Activated CD8-positive, alpha-beta T cell treated with anti-CD3 and anti-CD28 coated beads, Interleukin-2, amount 10 ng/mL, durations not matched to agents 7 days and 5 days (primary cell): ENCODE results near the gene AQP7. TPM values are rescaled to one million over a fixed set of nuclear protein-coding genes. Genes with fewer than 3 reads are reported as not detected.
A peak's percentile ranks its signal among the peaks of the same experiment; 100 is the strongest.
"Not testable (repeated sequence)": the region's sequence is repeated elsewhere in the genome, so short reads cannot be mapped to it uniquely, and the experiment has no call there.

ENCODE experiments used
- ATAC-seq: fragments of 150-1000 bp; cut with Tn5 transposase; one replicate; pipeline ENCODE4 v1.10.0; 2021; ENCODE audit warnings: moderate library complexity
- CTCF ChIA-PET: fragments of 350-600 bp; sonication (Branson Sonifier 250); formaldehyde crosslinking; loops from one replicate; lab custom pipeline; 2021; ENCODE audit warnings: antibody characterized with exemption; lab: Charles Lee
- POLR2A ChIA-PET: fragments of 350-600 bp; sonication (Branson Sonifier 250); formaldehyde crosslinking; loops from one replicate; lab custom pipeline; 2021; ENCODE audit warnings: antibody characterized with exemption; lab: Charles Lee
- DNase-seq: peaks from one replicate; pipeline ENCODE4 v3.0.0-alpha.2; 2020
- H3K27ac Mint-ChIP-seq: one replicate; pipeline ENCODE4 v1.8.0; 2021; ENCODE audit warnings: mild to moderate bottlenecking, mixed read lengths
- H3K27me3 Mint-ChIP-seq: one replicate; pipeline ENCODE4 v1.8.0; 2021; ENCODE audit warnings: low read depth, mixed read lengths
- H3K36me3 Mint-ChIP-seq: one replicate; pipeline ENCODE4 v1.8.0; 2021; ENCODE audit warnings: low read depth, mixed read lengths
- H3K4me1 Mint-ChIP-seq: one replicate; pipeline ENCODE4 v1.8.0; 2021; ENCODE audit warnings: low read depth, mixed read lengths
- H3K4me3 Mint-ChIP-seq: one replicate; pipeline ENCODE4 v1.8.0; 2021; ENCODE audit warnings: mild to moderate bottlenecking, mixed read lengths
- H3K9me3 Mint-ChIP-seq: one replicate; pipeline ENCODE4 v1.8.0; 2022; ENCODE audit warnings: mixed read lengths; ENCODE audit not compliant: insufficient read depth
- total RNA-seq, 2 experiments: library from RNA; stranded (reverse); gene quantifications; one replicate each; pipeline ENCODE4 v1.2.3, GENCODE V29; 2021

Gene AQP7
- not detected for total RNA-seq

DNA sequence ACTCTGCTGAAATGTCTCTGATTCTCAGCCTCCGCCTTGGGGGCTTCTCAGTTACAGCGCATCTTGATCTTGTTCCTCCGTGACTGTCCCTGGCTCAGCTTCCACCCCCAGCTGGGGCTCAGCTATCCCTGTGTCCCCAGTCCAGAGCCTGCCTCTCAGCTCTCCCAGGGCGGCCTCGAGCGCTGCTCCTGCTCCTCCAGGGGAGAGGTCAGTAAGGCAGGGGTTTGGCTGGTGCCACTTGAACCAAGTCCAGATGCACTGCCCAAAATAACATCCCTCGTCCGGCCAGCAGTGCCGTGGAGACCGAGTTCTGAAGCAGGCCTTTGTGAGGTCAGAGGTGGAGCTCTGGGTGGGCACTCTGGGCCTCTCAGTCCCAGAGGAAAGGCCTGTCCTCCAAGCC, at the start of gene AQP7:
AQP7 (minus strand) TSS at position 198 of the 400 bp plus-strand sequence. CDS start 1,306 bp downstream, outside the sequence.
- ATAC-seq, H3K27me3 Mint-ChIP-seq, H3K36me3 Mint-ChIP-seq, H3K4me1 Mint-ChIP-seq, H3K4me3 Mint-ChIP-seq, POLR2A ChIA-PET, DNase-seq, H3K9me3 Mint-ChIP-seq: not testable (repeated sequence)
- CTCF ChIA-PET, result interaction anchor here (1.1 to 4.5 kb wide), 6 partner anchors 10 to 63 kb away, joined by 3 to 70 read pairs (median 10); no protein-coding TSS in a partner anchor
- H3K27ac Mint-ChIP-seq, result peak within 1 kb of the TSS; percentile 34

DNA sequence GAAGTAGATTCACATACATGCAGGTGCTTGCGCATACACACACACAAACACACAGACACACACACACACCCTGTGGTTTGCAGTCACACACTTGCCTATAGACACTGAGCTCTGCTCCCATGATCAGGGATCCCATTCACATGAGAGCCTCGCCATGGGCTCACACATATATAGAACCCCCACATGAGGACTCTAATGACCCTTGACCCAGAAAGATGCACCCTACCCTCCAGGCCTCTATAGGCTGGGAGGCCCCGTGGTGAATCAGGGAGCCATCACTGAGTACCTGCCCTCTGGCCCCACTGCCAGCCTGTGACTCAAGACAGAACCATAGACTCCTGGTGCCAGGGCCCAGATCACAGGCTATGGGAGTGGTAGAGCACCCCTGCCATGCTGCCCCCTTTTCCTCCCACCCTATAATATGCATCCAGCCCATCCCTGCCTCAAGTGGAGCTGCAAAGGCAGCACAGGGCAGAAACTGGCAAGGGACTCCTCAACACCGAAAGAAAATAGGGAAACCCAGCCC, 48.3 kb upstream of the AQP7 start:
- DNase-seq (no peak), ATAC-seq (no peak)
- CTCF ChIA-PET, result interaction anchor here (0.6 to 8.9 kb wide), 7 partner anchors 13 to 77 kb away, joined by 3 to 209 read pairs (median 5); no protein-coding TSS in a partner anchor
- H3K4me3 Mint-ChIP-seq, result no peak overlapping the region
- no peaks in the 10 kb centered on the region for H3K9me3 Mint-ChIP-seq
- H3K27me3 Mint-ChIP-seq, result no peaks in the 10 kb centered on the region
- peak overlapping the region; percentile 25 for H3K27ac Mint-ChIP-seq
- no peaks in the 10 kb centered on the region for H3K36me3 Mint-ChIP-seq
- POLR2A ChIA-PET, result no interaction called here
- H3K4me1 Mint-ChIP-seq, result peaks cover 62% of the 10 kb centered on the region

DNA sequence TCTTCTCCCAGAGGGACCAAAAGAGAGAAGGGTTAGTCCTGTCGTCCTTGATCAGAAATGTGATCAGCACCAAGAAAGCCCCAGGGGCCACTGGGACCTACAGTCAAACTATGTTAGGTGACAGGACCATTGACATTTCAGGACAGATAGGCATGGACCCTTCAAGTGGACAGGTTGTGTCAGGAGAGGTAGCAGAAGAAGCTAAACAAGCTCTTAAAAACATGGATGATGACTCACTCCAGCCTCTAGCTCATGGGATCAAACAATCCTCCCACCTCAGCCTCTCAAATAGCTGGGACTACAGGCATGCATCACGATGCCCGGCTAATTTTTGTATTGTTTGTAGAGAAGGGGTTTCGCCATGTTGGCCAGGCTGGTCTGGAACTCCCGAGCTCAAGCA, 47.3 kb upstream of the AQP7 start:
- ChIA-PET CTCF (interaction anchor here (1.0 to 8.9 kb wide), 3 partner anchors 15 to 75 kb away, joined by 3 to 209 read pairs (median 85); no protein-coding TSS in a partner anchor), POLR2A (no interaction called here)
- Mint-ChIP-seq H3K27me3 (no peaks in the 10 kb centered on the region), H3K4me3 (no peak overlapping the region), H3K36me3 (no peaks in the 10 kb centered on the region), H3K27ac (no peak overlapping the region), H3K9me3 (no peaks in the 10 kb centered on the region), H3K4me1 (peaks cover 66% of the 10 kb centered on the region)
- no peak for DNase-seq
- no peak for ATAC-seq

DNA sequence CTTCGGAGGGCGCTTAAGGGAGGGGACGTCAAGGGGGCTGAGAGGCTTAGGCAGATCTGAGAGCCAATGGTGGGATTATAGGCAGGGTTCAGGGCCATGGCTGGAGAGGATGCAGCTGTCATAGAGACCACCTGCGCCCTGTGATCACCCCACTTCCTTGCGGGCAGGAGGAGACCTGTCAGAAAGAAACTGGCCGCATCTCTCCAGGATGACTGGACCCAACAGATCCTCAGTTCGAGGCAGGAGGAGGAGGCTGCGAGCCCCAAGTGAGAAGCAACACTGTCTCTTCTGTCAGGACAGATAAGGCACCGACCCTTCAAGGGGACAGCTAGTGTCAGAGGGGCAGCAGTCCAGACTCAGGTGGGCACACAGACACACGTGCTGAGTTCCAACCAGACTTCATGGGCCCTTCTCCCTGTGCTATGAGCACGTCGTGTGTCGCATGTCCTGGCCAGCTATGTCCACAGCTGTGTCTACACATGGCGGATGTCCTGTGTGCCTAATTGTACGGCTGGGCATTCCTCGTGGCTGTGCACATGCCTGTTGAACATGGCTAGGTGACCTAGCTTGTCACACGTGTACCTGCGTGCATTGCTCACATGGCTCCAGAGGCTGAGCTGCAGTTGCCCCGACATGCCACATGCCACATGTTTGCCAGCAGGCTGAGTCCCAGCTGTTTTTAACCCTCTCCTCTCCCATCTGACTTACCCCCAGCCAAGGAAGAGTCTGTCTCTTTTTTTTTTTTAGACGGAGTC, 45.6 kb upstream of the AQP7 start:
- no peak for ATAC-seq
- Mint-ChIP-seq H3K9me3 (no peaks in the 10 kb centered on the region), H3K4me3 (peak overlapping the region; percentile 89), H3K4me1 (peaks cover 55% of the 10 kb centered on the region), H3K27me3 (no peaks in the 10 kb centered on the region), H3K27ac (peak overlapping the region; percentile 91), H3K36me3 (peaks cover 4% of the 10 kb centered on the region)
- CTCF ChIA-PET, result interaction anchor here (0.8 to 8.9 kb wide), 10 partner anchors 10 to 170 kb away, joined by 3 to 209 read pairs (median 14); partner anchors contain the start of gene NOL6
- no peak for DNase-seq
- POLR2A ChIA-PET, result interaction anchor here (0.6 to 3.7 kb wide), 8 partner anchors 9 to 49 kb away, joined by 3 to 33 read pairs (median 4); partner anchors contain the start of gene NOL6

DNA sequence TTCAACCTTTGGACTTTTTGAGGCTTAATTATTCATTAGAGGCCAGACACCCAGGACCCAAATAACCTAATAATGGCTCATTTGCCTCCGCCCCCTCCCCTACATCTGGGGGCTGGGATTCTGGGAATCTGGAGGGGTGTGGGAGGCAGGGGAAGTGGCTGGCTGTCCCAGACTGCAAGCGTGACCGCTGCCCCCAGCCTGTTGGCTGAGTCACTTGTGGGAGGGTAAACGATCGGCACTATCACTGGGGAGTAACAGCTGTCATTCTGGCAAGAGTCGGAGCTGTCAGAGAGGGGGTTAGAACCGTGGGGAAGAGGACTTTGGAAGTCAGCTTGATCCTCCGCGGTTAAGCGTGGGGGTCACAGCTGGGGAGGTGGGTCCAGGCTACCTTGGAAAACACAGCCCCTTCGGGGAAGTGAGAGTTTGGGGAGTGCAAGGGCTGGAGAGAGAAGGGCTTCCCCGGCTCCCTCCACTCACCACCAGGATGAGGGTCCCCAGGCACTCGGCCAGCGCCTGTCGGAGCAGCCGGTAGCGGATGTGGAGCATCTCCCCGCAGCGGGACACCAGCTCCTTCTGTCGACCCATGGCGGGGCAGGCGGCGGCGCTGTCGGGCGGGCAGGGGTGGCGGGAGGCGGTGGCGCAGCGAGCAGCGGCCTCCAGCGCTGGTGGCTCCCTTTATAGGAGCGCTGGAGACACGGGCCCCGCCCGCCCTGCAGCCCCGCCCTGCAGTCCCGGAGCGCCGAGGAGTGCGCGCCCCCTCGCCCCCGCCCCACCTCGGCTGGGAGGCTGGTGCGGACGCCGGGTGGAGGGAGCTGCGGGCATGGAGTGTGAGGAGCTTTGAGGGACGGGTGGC, 44.8 kb upstream of the AQP7 start, which contains the start of gene AQP3:
AQP3 (minus strand) TSS at position 648 of the 853 bp plus-strand sequence; CDS start at position 585, 63 bp downstream.
- peak within 1 kb of the TSS; percentile 89 for H3K4me3 Mint-ChIP-seq
- no peaks in the 10 kb centered on the region for H3K9me3 Mint-ChIP-seq
- H3K27ac Mint-ChIP-seq, result peak within 1 kb of the TSS; percentile 91
- POLR2A ChIA-PET, result interaction anchor here (0.6 to 3.7 kb wide), 10 partner anchors 10 to 31 kb away, joined by 3 to 33 read pairs (median 4); partner anchors contain the start of gene NOL6
- CTCF ChIA-PET, result interaction anchor here (0.7 to 8.9 kb wide), 16 partner anchors 8 to 169 kb away, joined by 3 to 209 read pairs (median 7); partner anchors contain the start of gene NOL6
- H3K4me1 Mint-ChIP-seq, result peaks cover 51% of the 10 kb centered on the region
- DNase-seq (peak; percentile 80), ATAC-seq (peak; percentile 78)
- peaks cover 7% of the 10 kb centered on the region for H3K36me3 Mint-ChIP-seq
- H3K27me3 Mint-ChIP-seq, result no peaks in the 10 kb centered on the region

DNA sequence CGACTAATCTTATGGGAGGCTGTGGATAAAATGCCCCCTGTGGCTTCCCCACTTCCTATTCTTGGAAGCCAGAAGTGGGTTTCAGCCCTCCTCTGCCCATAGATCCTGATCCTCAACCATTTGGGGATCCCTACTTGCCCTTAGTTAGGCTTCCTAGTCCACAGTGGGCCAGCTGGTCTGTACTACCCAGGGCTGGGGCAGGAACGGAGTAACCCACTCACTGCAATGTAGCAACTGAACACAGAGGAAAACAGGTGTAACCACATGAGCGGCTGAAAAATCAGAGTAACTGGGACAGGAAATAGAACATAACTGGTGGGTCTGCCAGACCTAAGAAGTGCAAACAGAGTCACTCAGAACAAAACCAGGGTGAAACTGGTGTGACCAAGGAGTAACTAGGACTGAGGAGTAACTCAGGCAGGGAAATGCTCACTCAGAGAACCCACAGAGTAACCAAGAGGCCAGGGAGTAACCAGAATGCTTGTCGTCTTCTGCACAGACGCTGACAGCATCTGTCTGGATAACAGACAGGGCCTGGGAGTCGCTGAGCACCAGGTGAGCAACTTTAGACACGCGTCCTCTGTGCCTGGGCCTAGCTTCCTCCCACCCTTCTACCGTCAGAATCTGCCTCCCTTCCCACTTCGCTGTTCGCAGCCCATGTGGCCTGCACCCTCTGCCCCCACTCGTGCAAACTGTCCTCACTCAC, 44.0 kb upstream of the AQP7 start:
- Mint-ChIP-seq H3K9me3 (no peaks in the 10 kb centered on the region), H3K36me3 (peaks cover 9% of the 10 kb centered on the region), H3K4me3 (peak overlapping the region; percentile 89), H3K27ac (peak overlapping the region; percentile 91), H3K4me1 (peaks cover 50% of the 10 kb centered on the region), H3K27me3 (no peaks in the 10 kb centered on the region)
- CTCF ChIA-PET, result interaction anchor here (0.7 to 8.9 kb wide), 13 partner anchors 8 to 160 kb away, joined by 3 to 209 read pairs (median 8); partner anchors contain the start of gene NOL6
- ATAC-seq (peak; percentile 71), DNase-seq (peak; percentile 75)
- POLR2A ChIA-PET, result interaction anchor here (0.9 to 3.7 kb wide), 4 partner anchors 18 to 30 kb away, joined by 3 to 33 read pairs (median 8); partner anchors contain the start of gene NOL6

DNA sequence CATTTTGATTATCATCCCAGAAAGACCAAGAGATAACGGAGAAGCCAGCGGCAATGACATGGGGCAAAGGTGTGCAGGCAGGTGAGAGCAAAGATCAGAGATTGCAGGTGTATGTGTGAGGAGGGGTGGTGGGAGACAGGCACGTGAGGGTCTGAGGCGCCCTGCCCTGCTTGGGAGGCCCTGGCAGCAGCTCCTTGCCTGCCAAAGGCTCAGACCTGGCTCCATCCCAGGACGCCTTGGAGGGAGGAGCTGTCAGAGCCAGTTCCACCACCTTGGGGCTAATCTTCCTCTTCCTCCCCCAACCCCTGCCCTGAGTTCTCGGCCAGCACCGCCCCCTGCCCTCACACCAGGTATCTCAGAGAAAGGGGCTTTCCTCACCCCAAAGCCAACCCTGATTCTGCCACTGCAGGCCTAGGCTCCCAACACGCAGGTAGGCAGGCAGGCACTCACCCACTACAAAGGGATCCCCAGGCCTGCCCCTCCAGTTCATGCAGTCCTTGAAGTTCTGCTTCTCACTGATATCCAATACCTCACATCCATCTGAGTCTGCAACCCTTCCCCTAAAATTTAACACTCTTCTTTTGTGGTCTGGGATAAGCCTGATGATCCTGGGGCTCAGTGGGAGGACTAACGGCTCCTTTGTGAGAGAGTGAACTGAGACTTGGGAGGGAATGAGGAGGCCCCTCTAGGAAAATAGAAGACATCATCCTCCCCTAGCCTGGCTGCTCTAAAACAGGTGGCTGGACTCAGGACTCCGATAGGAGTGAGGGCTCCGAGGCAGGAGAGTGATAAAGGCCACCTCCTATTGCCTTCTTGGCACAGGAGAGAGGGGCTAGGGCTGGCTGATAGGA, 43.2 kb upstream of the AQP7 start:
- Mint-ChIP-seq H3K9me3 (no peaks in the 10 kb centered on the region), H3K27ac (peak overlapping the region; percentile 91), H3K4me1 (peaks cover 47% of the 10 kb centered on the region), H3K36me3 (peaks cover 10% of the 10 kb centered on the region), H3K4me3 (peak overlapping the region; percentile 89), H3K27me3 (no peaks in the 10 kb centered on the region)
- CTCF ChIA-PET, result interaction anchor here (1.7 to 8.9 kb wide), 4 partner anchors 19 to 32 kb away, joined by 4 to 209 read pairs (median 48); no protein-coding TSS in a partner anchor
- DNase-seq, result no peak
- POLR2A ChIA-PET, result interaction anchor here (1.4 to 3.7 kb wide), 2 partner anchors 28 to 29 kb away, joined by 3 to 33 read pairs; partner anchors contain the start of gene NOL6
- ATAC-seq, result peak; percentile 0

DNA sequence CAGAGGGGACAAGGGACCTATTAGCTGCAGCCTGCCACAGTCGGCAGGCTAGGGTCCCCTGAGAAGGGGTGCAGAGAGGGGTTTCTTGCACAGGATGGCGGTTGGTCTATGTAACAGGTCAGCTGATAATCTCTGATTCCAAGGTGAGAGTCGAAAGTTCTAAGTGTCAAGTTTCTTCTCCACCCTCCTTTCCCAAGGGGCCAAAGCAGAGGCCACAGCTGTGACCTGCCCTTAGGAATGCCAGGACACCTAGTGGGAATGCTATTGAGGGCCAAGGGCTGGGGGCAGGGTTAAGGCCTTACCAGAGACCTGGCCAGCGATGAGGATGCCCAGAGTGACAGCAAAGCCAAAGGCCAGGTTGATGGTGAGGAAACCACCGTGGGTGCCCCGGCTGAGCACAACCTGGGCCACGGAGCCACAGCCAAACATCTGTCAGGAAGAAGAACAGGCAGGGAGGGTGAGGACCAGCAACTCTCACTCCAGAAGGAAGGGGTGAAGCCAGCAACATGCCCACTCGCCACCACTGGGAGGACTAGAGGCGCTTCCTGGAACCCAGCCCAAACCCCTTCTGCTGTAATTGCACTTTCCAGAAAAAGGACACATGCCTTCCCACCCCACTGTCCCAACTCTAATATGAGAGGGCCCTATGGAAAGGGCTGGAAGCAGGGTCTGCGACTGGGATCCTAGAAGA, 41.2 kb upstream of the AQP7 start:
- peaks cover 56% of the 10 kb centered on the region for H3K4me1 Mint-ChIP-seq
- DNase-seq, result no peak
- ChIA-PET CTCF (interaction anchor here (1.3 to 2.4 kb wide), 3 partner anchors 9 to 28 kb away, joined by 4 to 10 read pairs (median 7); no protein-coding TSS in a partner anchor), POLR2A (interaction anchor here (0.7 to 1.5 kb wide), 2 partner anchors 28 to 30 kb away, joined by 3 to 6 read pairs; partner anchors contain the start of gene NOL6)
- H3K36me3 Mint-ChIP-seq, result peaks cover 15% of the 10 kb centered on the region
- ATAC-seq, result no peak
- H3K9me3 Mint-ChIP-seq, result no peaks in the 10 kb centered on the region
- H3K27ac Mint-ChIP-seq, result peak overlapping the region; percentile 30
- no peak overlapping the region for H3K4me3 Mint-ChIP-seq
- no peaks in the 10 kb centered on the region for H3K27me3 Mint-ChIP-seq

DNA sequence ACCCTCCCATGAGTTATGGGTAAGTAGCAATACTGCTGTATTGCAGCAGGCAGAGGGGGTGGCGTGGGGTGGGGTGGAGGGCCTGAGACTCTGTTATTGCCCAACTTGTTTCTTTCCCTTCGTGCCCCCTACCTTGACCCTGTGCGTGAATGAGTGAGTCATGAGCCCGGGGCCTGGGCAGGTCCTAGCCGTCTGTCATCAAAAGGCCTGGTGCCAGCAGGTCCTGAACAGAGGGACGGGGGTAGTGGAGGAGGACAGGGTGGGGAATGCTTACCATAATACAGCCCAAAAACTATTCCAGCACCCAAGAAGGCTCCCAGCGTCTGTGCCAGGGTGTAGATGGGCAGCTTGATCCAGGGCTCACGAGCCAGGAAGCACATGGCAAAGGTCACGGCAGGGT, 40.7 kb upstream of the AQP7 start:
- H3K27ac Mint-ChIP-seq, result peak overlapping the region; percentile 30
- CTCF ChIA-PET, result interaction anchor here (1.3 to 2.4 kb wide), 3 partner anchors 10 to 28 kb away, joined by 4 to 10 read pairs (median 7); no protein-coding TSS in a partner anchor
- POLR2A ChIA-PET, result interaction anchor here (1.5 kb wide), 1 partner anchor 30 kb away, joined by 6 read pairs; the partner anchor contains the start of gene NOL6
- no peaks in the 10 kb centered on the region for H3K27me3 Mint-ChIP-seq
- no peaks in the 10 kb centered on the region for H3K9me3 Mint-ChIP-seq
- no peak overlapping the region for H3K4me3 Mint-ChIP-seq
- no peak for ATAC-seq
- H3K36me3 Mint-ChIP-seq, result peaks cover 15% of the 10 kb centered on the region
- no peak for DNase-seq
- peaks cover 50% of the 10 kb centered on the region for H3K4me1 Mint-ChIP-seq
